A549 (cell line): ENCODE results near the gene LDLRAD4. TPM values are rescaled to one million over a fixed set of nuclear protein-coding genes. Genes with fewer than 3 reads are reported as not detected.

Source experiments
- ATAC-seq, 2 experiments: fragments of 200-7000 bp in 1 of 2; fragments of >200 bp in 1 of 2; cut with Nextera tagmentation in 1 of 2; cut with Tn5 transposase in 1 of 2; 3 replicates each; pipeline versions ENCODE4 v1.8.0 to v1.9.1; 2018 to 2020; ENCODE audit warnings: mild to moderate bottlenecking in 1 of 2, moderate library complexity in 1 of 2
- CTCF ChIA-PET: fragments of 300-600 bp; sonication (Branson Sonifier 250); formaldehyde crosslinking; extraction: SDS; loops from one replicate; lab custom pipeline; 2021; ENCODE audit warnings: antibody characterized with exemption, inconsistent platforms; lab: Yijun Ruan, JAX
- POLR2A ChIA-PET: fragments of 350-600 bp; formaldehyde crosslinking; extraction: SDS; loops from one replicate; lab custom pipeline; 2021; ENCODE audit warnings: antibody characterized with exemption, inconsistent platforms; lab: Yijun Ruan, JAX
- DNase-seq, 2 experiments: peaks; one replicate each; pipeline versions ENCODE4 v3.0.0 to v3.0.0-alpha.2; 2011 to 2016; ENCODE audit warnings: low read depth in 1 of 2, low spot score in 1 of 2
- FAIRE-seq: peaks from 2 replicates; lab custom pipeline; 2011; peaks lifted over from hg19 to GRCh38; lab: Jason Lieb, UNC
- H3K27ac ChIP-seq, 2 experiments: fragments of >200 bp; sonication (Bioruptor Twin); formaldehyde crosslinking; 3 replicates each; pipeline ENCODE4 v1.5.1; 2016 to 2017
- H3K4me1 ChIP-seq: fragments of >200 bp; sonication (Bioruptor Twin); formaldehyde crosslinking; 3 replicates; pipeline ENCODE4 v1.6.1; 2016
- H3K4me2 ChIP-seq: fragments of >200 bp; sonication (Bioruptor Twin); formaldehyde crosslinking; 3 replicates; pipeline ENCODE4 v1.6.1; 2016
- H3K4me3 ChIP-seq: fragments of >200 bp; sonication (Bioruptor Twin); formaldehyde crosslinking; 3 replicates; pipeline ENCODE4 v1.5.1; 2016
- H3K9me3 ChIP-seq: fragments of >200 bp; sonication (Bioruptor Twin); formaldehyde crosslinking; 3 replicates; pipeline ENCODE4 v1.6.1; 2016
- CBX2 ChIP-seq: fragments of 200-600 bp; sonication (generic); IDR thresholded peaks from 2 replicates; pipeline ENCODE4 v1.6.1; 2016; ENCODE audit warnings: low read depth, mild to moderate bottlenecking, borderline replicate concordance
- EHF ChIP-seq: fragments of 250-450 bp; sonication (Bioruptor Pico); IDR thresholded peaks from 2 replicates; pipeline ENCODE4 v1.5.0; 2020; ENCODE audit warnings: mild to moderate bottlenecking
- EHMT2 ChIP-seq: fragments of 200-600 bp; sonication (generic); IDR thresholded peaks from 2 replicates; pipeline ENCODE4 v1.6.1; 2016; ENCODE audit warnings: antibody characterized with exemption, low read depth, mild to moderate bottlenecking, moderate library complexity
- FOSB ChIP-seq: fragments of 250-450 bp; sonication (Bioruptor Pico); IDR thresholded peaks from 2 replicates; pipeline ENCODE4 v1.5.0; 2020; ENCODE audit warnings: mild to moderate bottlenecking, moderate library complexity
- HDAC2 ChIP-seq: fragments of 200-600 bp; sonication (generic); IDR thresholded peaks from 2 replicates; pipeline ENCODE4 v1.6.1; 2016
- HOXB5 ChIP-seq: fragments of 250-450 bp; sonication (Bioruptor Pico); IDR thresholded peaks from 2 replicates; pipeline ENCODE4 v1.5.0; 2020; ENCODE audit warnings: mild to moderate bottlenecking, moderate library complexity
- KDM1A ChIP-seq: fragments of 200-600 bp; sonication (generic); IDR thresholded peaks from 2 replicates; pipeline ENCODE4 v1.6.1; 2016; ENCODE audit warnings: low read depth, mild to moderate bottlenecking
- MAFK ChIP-seq: fragments of 450-650 bp; IDR thresholded peaks from 2 replicates; pipeline ENCODE4 v1.6.1; 2014; ENCODE audit not compliant: partially characterized antibody
- NFE2L2 ChIP-seq: fragments of 150-350 bp; conservative IDR thresholded peaks from 2 replicates; pipeline ENCODE4 v1.6.1; 2014; ENCODE audit warnings: low read length
- RAD21 ChIP-seq, 2 experiments: fragments of >200 bp in 1 of 2; sonication (Bioruptor Twin) in 1 of 2; formaldehyde crosslinking in 1 of 2; IDR thresholded peaks in 1 of 2; conservative IDR thresholded peaks in 1 of 2; 2 replicates in 1 of 2; 3 replicates in 1 of 2; pipeline ENCODE4 v1.6.1; 2012 to 2018; ENCODE audit warnings: inconsistent platforms in 1 of 2
- RARB ChIP-seq: fragments of 250-450 bp; sonication (Bioruptor Pico); IDR thresholded peaks from 2 replicates; pipeline ENCODE4 v1.8.0; 2021; ENCODE audit warnings: mild to moderate bottlenecking, moderate library complexity
- RCOR1 ChIP-seq: fragments of 150-350 bp; IDR thresholded peaks from 2 replicates; pipeline ENCODE4 v1.6.1; 2014; ENCODE audit warnings: antibody characterized with exemption, low read length, low read depth
- RFX5 ChIP-seq: fragments of 450-650 bp; IDR thresholded peaks from 2 replicates; pipeline ENCODE4 v1.7.1; 2014; ENCODE audit warnings: antibody characterized with exemption, mild to moderate bottlenecking, moderate library complexity
- RNF2 ChIP-seq: fragments of 200-600 bp; sonication (generic); IDR thresholded peaks from 2 replicates; pipeline ENCODE4 v1.6.1; 2016; ENCODE audit warnings: low read depth, mild to moderate bottlenecking, antibody characterized with exemption, moderate library complexity, borderline replicate concordance
- WGBS: methylation state at CpG from one replicate; pipeline ENCODE4 v1.1.6; 2017; ENCODE audit errors: missing lambda C conversion rate; 5-methylcytosine and 5-hydroxymethylcytosine counted together
- polyA plus RNA-seq, 4 experiments: library from polyadenylated mRNA; depleted of rRNA in 3 of 4; stranded (reverse); fragments of >200 nt; fragmentation: RNase III in 1 of 4; extraction: RNeasy Plus Mini Kit Qiagen cat#74134 plus additional on column Dnase treatment in 1 of 4; gene quantifications; 2 replicates in 3 of 4; 3 replicates in 1 of 4; pipeline ENCODE4 v1.2.3, GENCODE V29; 2011 to 2017
- TF ChIP-seq, protein P1 (sequence below): fragments of 200-600 bp; sonication (generic); IDR thresholded peaks from 2 replicates; pipeline ENCODE4 v1.6.1; 2016; ENCODE audit warnings: antibody characterized with exemption, mild to moderate bottlenecking, moderate library complexity
- TF ChIP-seq, protein P2 (sequence below): IDR thresholded peaks from 2 replicates; pipeline ENCODE4 v1.6.1; 2012
- TF ChIP-seq, protein P3 (sequence below): fragments of 250-450 bp; sonication (Bioruptor Pico); IDR thresholded peaks from 2 replicates; pipeline ENCODE4 v1.5.0; 2020; ENCODE audit warnings: low read depth, mild to moderate bottlenecking, moderate library complexity
- TF ChIP-seq, protein P4 (sequence below): fragments of >200 bp; sonication (Bioruptor Twin); formaldehyde crosslinking; IDR thresholded peaks from 3 replicates; pipeline ENCODE4 v1.5.1; 2016
- TF ChIP-seq, protein P5 (sequence below): fragments of >200 bp; sonication (Bioruptor Twin); formaldehyde crosslinking; IDR thresholded peaks from 2 replicates; pipeline ENCODE4 v1.6.1; 2016

LDLRAD4 gene
- polyA plus RNA-seq, 2 of the 4 experiments (the other 2 are of a cell fraction), result 5.2 to 7.6 TPM

DNA sequence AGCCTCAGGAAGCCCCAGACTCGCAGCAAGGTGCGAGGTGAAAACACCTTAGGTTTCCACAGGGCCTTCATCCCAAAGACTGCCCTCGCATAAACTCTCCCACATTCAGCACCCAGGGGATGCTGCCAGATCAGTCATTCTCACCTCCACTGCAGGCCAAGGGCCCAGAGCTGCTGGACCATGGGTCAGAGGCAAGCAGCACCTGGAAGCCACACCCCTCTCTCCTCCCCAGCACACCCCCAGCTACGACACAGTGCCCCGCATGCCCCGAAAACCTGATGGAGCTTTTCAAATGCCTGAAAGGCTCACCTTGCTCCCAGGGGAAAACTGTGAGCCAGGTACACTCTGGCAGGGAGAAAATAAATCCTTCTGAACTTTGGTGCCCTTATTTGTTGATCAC, 31.9 kb upstream of the LDLRAD4 start:
- ChIA-PET CTCF (no interaction called here), POLR2A (no interaction called here)
- no peak overlapping the region for H3K27ac ChIP-seq
- 100% methylated on average over 1 of the region's 6 CpGs for WGBS
- ATAC-seq, result no peak
- no peak for DNase-seq
- no peak for FAIRE-seq
- no peaks in the 10 kb centered on the region for H3K9me3 ChIP-seq
- TF ChIP-seq RAD21 (conservative IDR thresholded peaks at IDR 0.05 in 1 of 2, IDR thresholded peaks at IDR 0.05 in 1 of 2) (no peak), EHMT2 (no peak), HOXB5 (CRISPR knock-in tag) (no peak), MAFK (no peak), CBX2 (no peak), FOSB (CRISPR knock-in tag) (no peak), EHF (CRISPR knock-in tag) (no peak), RNF2 (no peak), HDAC2 (no peak), NFE2L2 (no peak), RCOR1 (no peak), KDM1A (no peak)
- TF ChIP-seq, protein P1, sequence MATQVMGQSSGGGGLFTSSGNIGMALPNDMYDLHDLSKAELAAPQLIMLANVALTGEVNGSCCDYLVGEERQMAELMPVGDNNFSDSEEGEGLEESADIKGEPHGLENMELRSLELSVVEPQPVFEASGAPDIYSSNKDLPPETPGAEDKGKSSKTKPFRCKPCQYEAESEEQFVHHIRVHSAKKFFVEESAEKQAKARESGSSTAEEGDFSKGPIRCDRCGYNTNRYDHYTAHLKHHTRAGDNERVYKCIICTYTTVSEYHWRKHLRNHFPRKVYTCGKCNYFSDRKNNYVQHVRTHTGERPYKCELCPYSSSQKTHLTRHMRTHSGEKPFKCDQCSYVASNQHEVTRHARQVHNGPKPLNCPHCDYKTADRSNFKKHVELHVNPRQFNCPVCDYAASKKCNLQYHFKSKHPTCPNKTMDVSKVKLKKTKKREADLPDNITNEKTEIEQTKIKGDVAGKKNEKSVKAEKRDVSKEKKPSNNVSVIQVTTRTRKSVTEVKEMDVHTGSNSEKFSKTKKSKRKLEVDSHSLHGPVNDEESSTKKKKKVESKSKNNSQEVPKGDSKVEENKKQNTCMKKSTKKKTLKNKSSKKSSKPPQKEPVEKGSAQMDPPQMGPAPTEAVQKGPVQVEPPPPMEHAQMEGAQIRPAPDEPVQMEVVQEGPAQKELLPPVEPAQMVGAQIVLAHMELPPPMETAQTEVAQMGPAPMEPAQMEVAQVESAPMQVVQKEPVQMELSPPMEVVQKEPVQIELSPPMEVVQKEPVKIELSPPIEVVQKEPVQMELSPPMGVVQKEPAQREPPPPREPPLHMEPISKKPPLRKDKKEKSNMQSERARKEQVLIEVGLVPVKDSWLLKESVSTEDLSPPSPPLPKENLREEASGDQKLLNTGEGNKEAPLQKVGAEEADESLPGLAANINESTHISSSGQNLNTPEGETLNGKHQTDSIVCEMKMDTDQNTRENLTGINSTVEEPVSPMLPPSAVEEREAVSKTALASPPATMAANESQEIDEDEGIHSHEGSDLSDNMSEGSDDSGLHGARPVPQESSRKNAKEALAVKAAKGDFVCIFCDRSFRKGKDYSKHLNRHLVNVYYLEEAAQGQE, result no peak
- TF ChIP-seq, protein P2, sequence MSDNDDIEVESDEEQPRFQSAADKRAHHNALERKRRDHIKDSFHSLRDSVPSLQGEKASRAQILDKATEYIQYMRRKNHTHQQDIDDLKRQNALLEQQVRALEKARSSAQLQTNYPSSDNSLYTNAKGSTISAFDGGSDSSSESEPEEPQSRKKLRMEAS, result no peak
- TF ChIP-seq, protein P3, sequence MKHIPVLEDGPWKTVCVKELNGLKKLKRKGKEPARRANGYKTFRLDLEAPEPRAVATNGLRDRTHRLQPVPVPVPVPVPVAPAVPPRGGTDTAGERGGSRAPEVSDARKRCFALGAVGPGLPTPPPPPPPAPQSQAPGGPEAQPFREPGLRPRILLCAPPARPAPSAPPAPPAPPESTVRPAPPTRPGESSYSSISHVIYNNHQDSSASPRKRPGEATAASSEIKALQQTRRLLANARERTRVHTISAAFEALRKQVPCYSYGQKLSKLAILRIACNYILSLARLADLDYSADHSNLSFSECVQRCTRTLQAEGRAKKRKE (CRISPR knock-in tag), result no peak
- TF ChIP-seq, protein P4, sequence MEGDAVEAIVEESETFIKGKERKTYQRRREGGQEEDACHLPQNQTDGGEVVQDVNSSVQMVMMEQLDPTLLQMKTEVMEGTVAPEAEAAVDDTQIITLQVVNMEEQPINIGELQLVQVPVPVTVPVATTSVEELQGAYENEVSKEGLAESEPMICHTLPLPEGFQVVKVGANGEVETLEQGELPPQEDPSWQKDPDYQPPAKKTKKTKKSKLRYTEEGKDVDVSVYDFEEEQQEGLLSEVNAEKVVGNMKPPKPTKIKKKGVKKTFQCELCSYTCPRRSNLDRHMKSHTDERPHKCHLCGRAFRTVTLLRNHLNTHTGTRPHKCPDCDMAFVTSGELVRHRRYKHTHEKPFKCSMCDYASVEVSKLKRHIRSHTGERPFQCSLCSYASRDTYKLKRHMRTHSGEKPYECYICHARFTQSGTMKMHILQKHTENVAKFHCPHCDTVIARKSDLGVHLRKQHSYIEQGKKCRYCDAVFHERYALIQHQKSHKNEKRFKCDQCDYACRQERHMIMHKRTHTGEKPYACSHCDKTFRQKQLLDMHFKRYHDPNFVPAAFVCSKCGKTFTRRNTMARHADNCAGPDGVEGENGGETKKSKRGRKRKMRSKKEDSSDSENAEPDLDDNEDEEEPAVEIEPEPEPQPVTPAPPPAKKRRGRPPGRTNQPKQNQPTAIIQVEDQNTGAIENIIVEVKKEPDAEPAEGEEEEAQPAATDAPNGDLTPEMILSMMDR, result no peak
- no peak overlapping the region for H3K4me3 ChIP-seq
- H3K4me2 ChIP-seq, result no peak overlapping the region
- H3K4me1 ChIP-seq, result no peaks in the 10 kb centered on the region

DNA sequence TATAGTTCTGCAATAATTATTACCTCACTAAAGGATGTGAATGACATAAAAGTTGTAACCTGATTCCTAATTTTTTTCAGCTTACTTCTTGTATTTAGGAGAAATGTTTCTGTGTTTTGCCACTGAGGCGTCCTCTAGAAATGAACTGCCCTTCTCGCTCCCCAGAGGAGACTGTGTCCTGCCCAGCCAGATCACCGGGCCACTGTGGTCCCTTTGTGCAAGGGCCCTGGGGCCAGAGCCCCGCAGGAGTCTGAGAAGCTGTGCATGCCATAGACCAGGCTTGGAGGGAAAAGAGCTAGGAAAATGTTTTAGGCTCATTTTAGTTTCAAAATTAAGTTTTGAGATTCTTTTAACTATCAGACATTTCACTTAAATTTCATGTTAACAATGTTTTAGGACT, 31.1 kb upstream of the LDLRAD4 start:
- FAIRE-seq, result no peak
- H3K4me3 ChIP-seq, result no peak overlapping the region
- TF ChIP-seq RFX5, result no peak
- no peak for TF ChIP-seq RARB (CRISPR knock-in tag)
- TF ChIP-seq, protein P5, sequence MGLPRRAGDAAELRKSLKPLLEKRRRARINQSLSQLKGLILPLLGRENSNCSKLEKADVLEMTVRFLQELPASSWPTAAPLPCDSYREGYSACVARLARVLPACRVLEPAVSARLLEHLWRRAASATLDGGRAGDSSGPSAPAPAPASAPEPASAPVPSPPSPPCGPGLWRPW, result no peak
- TF ChIP-seq, all 56 proteins: peak for 0
- POLR2A ChIA-PET, result no interaction called here
- no peak overlapping the region for H3K27ac ChIP-seq
- CTCF ChIA-PET, result interaction anchor here (0.6 kb wide), 1 partner anchor 29 kb away, joined by 3 read pairs; no protein-coding TSS in a partner anchor
- 75% methylated on average over 4 of the region's 4 CpGs for WGBS
- no peak for ATAC-seq
- no peak overlapping the region for H3K4me2 ChIP-seq
- no peaks in the 10 kb centered on the region for H3K4me1 ChIP-seq
- no peak for DNase-seq
- H3K9me3 ChIP-seq, result no peaks in the 10 kb centered on the region
